Endothelial cell of umbilical vein (primary cell): Measurements from ENCODE around the gene RFC5. TPM values are rescaled to one million over a fixed set of nuclear protein-coding genes. Genes with fewer than 3 reads are reported as not detected.
"Not testable (repeated sequence)": the region's sequence is repeated elsewhere in the genome, so short reads cannot be mapped to it uniquely, and the experiment has no call there.

Source experiments
- BruUV-seq: library from RNA; stranded (reverse); fragments of 400-500 nt; replicated peaks from 2 replicates; lab custom pipeline; 2021; lab: Mats Ljungman, UMichigan
- CTCF ChIA-PET: fragments of 300-600, 350-600 bp; sonication (Branson Sonifier 250); formaldehyde crosslinking; loops from one replicate; lab custom pipeline; 2021; ENCODE audit warnings: antibody characterized with exemption, inconsistent platforms; lab: Charles Lee
- POLR2A ChIA-PET: fragments of 300-600, 350-600 bp; sonication (Branson Sonifier 250); formaldehyde crosslinking; loops from one replicate; lab custom pipeline; 2021; ENCODE audit warnings: antibody characterized with exemption, inconsistent platforms; lab: Charles Lee
- DNase-seq: peaks from one replicate; pipeline ENCODE4 v3.0.0-alpha.2; 2011; ENCODE audit warnings: low read depth, low spot score
- FAIRE-seq: peaks from 2 replicates; lab custom pipeline; 2011; peaks lifted over from hg19 to GRCh38; lab: Jason Lieb, UNC
- H2AFZ ChIP-seq: 2 replicates; pipeline ENCODE4 v1.6.0; 2012; ENCODE audit warnings: low read depth, low read length, control low read depth, inconsistent platforms
- H3K27ac ChIP-seq: 2 replicates; pipeline ENCODE4 v1.5.1; 2011; ENCODE audit warnings: low read depth, mild to moderate bottlenecking, control low read depth, low read length, moderate library complexity; ENCODE audit not compliant: insufficient read depth
- H3K27me3 ChIP-seq, 2 experiments: 2 replicates each; pipeline versions ENCODE4 v1.6.0 to v1.6.1; 2011; ENCODE audit warnings: low read length in 2 of 2, mixed read lengths in 1 of 2; ENCODE audit not compliant: control insufficient read depth in 2 of 2, insufficient read depth in 2 of 2
- H3K36me3 ChIP-seq, 2 experiments: 2 replicates in 1 of 2; 3 replicates in 1 of 2; pipeline ENCODE4 v1.5.1; 2011; ENCODE audit warnings: low read length in 2 of 2, mild to moderate bottlenecking in 1 of 2, moderate library complexity in 1 of 2; ENCODE audit not compliant: control insufficient read depth in 2 of 2, insufficient read depth in 2 of 2; ENCODE audit errors: extremely low read depth in 1 of 2
- H3K4me1 ChIP-seq: 3 replicates; pipeline ENCODE4 v1.5.1; 2011; ENCODE audit warnings: mild to moderate bottlenecking, low read length; ENCODE audit not compliant: control insufficient read depth, insufficient read depth; ENCODE audit errors: extremely low read depth
- H3K4me2 ChIP-seq: 2 replicates; pipeline ENCODE4 v1.6.1; 2011; ENCODE audit warnings: low read length, control low read depth, mixed read lengths; ENCODE audit not compliant: insufficient read depth
- H3K4me3 ChIP-seq, 3 experiments: fragments of 200-600 bp in 1 of 3; sonication (generic), shearing (Covaris generic) in 1 of 3; replicated peaks in 1 of 3; 2 replicates each; pipeline ENCODE4 v1.5.1; 2011 to 2016; ENCODE audit warnings: control low read depth in 3 of 3, low read length in 3 of 3, mild to moderate bottlenecking in 2 of 3, inconsistent platforms in 1 of 3, low read depth in 1 of 3, moderate library complexity in 1 of 3; ENCODE audit not compliant: insufficient read depth in 1 of 3
- H3K79me2 ChIP-seq: 2 replicates; pipeline ENCODE4 v1.6.0; 2012; ENCODE audit warnings: low read length, inconsistent platforms; ENCODE audit not compliant: control insufficient read depth, insufficient read depth
- H3K9ac ChIP-seq: replicated peaks from 2 replicates; pipeline ENCODE3; 2011; ENCODE audit warnings: low read length, control low read depth; ENCODE audit not compliant: insufficient read depth; ENCODE audit errors: extremely low read depth
- H3K9me1 ChIP-seq: replicated peaks from 3 replicates; pipeline ENCODE4 v1.6.0; 2011; ENCODE audit warnings: mild to moderate bottlenecking, low read length; ENCODE audit not compliant: control insufficient read depth, insufficient read depth; ENCODE audit errors: extremely low read depth
- H3K9me3 ChIP-seq: replicated peaks from 2 replicates; pipeline ENCODE4 v1.5.1; 2012; ENCODE audit warnings: low read length, inconsistent platforms; ENCODE audit not compliant: control insufficient read depth, insufficient read depth
- H4K20me1 ChIP-seq: replicated peaks from 2 replicates; pipeline ENCODE3; 2011; ENCODE audit warnings: mild to moderate bottlenecking, low read length; ENCODE audit not compliant: control insufficient read depth, insufficient read depth; ENCODE audit errors: extremely low read depth
- FOS ChIP-seq: IDR thresholded peaks from 2 replicates; pipeline ENCODE4 v1.6.1; 2011; ENCODE audit warnings: mild to moderate bottlenecking, low read length, moderate library complexity, borderline replicate concordance; ENCODE audit not compliant: insufficient read depth
- GATA2 ChIP-seq: IDR thresholded peaks from 2 replicates; pipeline ENCODE4 v1.7.0; 2011; ENCODE audit warnings: low read depth, mild to moderate bottlenecking, moderate library complexity, mixed read lengths, low read length; ENCODE audit not compliant: insufficient read length, insufficient read depth
- MYC ChIP-seq: IDR thresholded peaks from one replicate; pipeline ENCODE4 v1.6.1; 2011; ENCODE audit warnings: mild to moderate bottlenecking, low read depth, low read length
- POLR2A ChIP-seq: IDR thresholded peaks from 2 replicates; pipeline ENCODE4 v1.6.1; 2012; ENCODE audit warnings: low read depth, mild to moderate bottlenecking, control low read depth, low read length
- dilution Hi-C: fragments of 300-500 bp; cut with MboI; formaldehyde crosslinking; loops from one replicate; pipeline ENCODE4 v1.15.0; 2019; ENCODE audit warnings: low sequenced_read_pairs; ENCODE audit not compliant: extremely low pct_ligation_motif_present
- intact Hi-C: fragments of 100-400 bp; cut with micrococcal nuclease; formaldehyde crosslinking; loops from one replicate; pipeline ENCODE4 v1.10.0; 2022
- polyA plus RNA-seq, 4 experiments: library from polyadenylated mRNA; depleted of rRNA in 3 of 4; stranded (reverse) in 3 of 4; unstranded in 1 of 4; fragments of >200 nt; gene quantifications; 2 replicates each; pipeline versions ENCODE4 v1.2.1 to v1.2.3, GENCODE V29; 2011 to 2012; ENCODE audit warnings: missing spikeins in 1 of 4
- total RNA-seq: library from RNA; stranded (reverse); gene quantifications from 2 replicates; pipeline ENCODE4 v1.2.3, GENCODE V29; 2021
- TF ChIP-seq, protein P1 (sequence below), 2 donors: IDR thresholded peaks; 1 replicate in 1 of 2; 2 replicates in 1 of 2; pipeline ENCODE4 v1.5.1; 2011; ENCODE audit warnings: low read length in 2 of 2, mild to moderate bottlenecking in 2 of 2, moderate library complexity in 2 of 2, control low read depth in 1 of 2, inconsistent platforms in 1 of 2, low read depth in 1 of 2; ENCODE audit not compliant: insufficient read depth in 1 of 2; ENCODE audit errors: extremely low read depth in 1 of 2

RFC5 gene
- total and polyA plus RNA-seq, 2 donors (not counting 3 experiments of a cell fraction or from before 2014, with no cell fraction given), result 18.1 to 23.3 TPM

DNA sequence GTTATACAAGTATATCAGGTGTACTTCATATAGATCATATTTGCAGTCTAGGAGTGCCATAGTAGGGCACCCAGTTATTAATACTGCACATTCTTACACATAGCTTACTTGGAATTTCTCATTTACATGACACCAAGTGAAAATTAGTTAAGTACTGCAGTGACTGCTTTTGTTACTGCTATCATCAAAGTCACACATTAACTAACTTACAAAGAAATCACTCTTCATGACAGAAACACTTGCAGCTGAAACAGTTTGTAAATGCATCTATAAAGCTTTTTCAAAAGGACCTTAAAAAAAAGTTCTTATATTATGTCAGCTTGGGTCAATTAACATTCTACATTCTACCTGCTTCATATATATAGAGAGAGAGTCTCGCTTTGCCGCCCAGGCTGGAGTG lies 17.8 kb upstream of the RFC5 start:
- Histone ChIP-seq H3K36me3 (no peaks in the 10 kb centered on the region), H3K27ac (no peak overlapping the region), H3K9ac (no peak overlapping the region), H3K9me3 (no peaks in the 10 kb centered on the region), H3K9me1 (no peaks in the 10 kb centered on the region), H3K79me2 (no peaks in the 10 kb centered on the region), H3K4me2 (no peak overlapping the region), H4K20me1 (no peaks in the 10 kb centered on the region), H3K4me3 (no peak overlapping the region), H3K4me1 (no peaks in the 10 kb centered on the region), H3K27me3 (no peaks in the 10 kb centered on the region), H2AFZ (no peak overlapping the region)
- DNase-seq (no peak), FAIRE-seq (no peak)
- ChIA-PET CTCF (interaction anchor here (1.0 kb wide), 1 partner anchor 14 kb away, joined by 3 read pairs; no protein-coding TSS in a partner anchor), POLR2A (no interaction called here)
- dilution Hi-C loops, result no loop called here
- BruUV-seq, result no TSS peak
- no peak for TF ChIP-seq POLR2A
- TF ChIP-seq, protein P1, sequence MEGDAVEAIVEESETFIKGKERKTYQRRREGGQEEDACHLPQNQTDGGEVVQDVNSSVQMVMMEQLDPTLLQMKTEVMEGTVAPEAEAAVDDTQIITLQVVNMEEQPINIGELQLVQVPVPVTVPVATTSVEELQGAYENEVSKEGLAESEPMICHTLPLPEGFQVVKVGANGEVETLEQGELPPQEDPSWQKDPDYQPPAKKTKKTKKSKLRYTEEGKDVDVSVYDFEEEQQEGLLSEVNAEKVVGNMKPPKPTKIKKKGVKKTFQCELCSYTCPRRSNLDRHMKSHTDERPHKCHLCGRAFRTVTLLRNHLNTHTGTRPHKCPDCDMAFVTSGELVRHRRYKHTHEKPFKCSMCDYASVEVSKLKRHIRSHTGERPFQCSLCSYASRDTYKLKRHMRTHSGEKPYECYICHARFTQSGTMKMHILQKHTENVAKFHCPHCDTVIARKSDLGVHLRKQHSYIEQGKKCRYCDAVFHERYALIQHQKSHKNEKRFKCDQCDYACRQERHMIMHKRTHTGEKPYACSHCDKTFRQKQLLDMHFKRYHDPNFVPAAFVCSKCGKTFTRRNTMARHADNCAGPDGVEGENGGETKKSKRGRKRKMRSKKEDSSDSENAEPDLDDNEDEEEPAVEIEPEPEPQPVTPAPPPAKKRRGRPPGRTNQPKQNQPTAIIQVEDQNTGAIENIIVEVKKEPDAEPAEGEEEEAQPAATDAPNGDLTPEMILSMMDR (IDR thresholded peaks at IDR 0.05; ENCODE audit: extremely low read depth in 1 of 2, insufficient read depth in 1 of 2, low read depth in 1 of 2, low read length in 2 of 2), result no peak
- no peak for TF ChIP-seq GATA2
- no peak for TF ChIP-seq FOS
- no peak for TF ChIP-seq MYC
- intact Hi-C loops, result no loop called here

DNA sequence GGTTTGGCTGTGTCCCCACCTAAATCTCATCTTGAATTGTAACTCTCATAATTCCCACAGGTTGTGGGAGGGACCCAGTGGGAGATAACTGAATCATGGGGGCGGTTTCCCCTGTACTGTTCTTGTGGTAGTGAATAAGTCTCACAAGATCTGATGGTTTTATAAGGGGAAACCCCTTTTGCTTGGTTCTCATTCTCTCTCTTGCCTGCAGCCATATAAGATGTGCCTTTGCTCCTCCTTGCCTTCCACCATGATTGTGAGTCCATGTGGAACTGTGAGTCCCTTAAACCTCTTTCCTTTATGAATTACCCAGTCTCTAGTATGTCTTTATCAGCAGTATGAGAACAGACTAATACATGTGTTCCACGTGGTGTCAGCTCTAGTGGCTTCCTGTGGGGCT lies 16.7 kb upstream of the RFC5 start:
- H2AFZ ChIP-seq, H4K20me1 ChIP-seq, POLR2A ChIA-PET, DNase-seq, H3K4me1 ChIP-seq, BruUV-seq, H3K27me3 ChIP-seq, intact Hi-C loops, H3K4me2 ChIP-seq, H3K9me1 ChIP-seq, H3K79me2 ChIP-seq, H3K9me3 ChIP-seq, H3K4me3 ChIP-seq, H3K27ac ChIP-seq, FAIRE-seq, H3K36me3 ChIP-seq, dilution Hi-C loops, CTCF ChIA-PET, H3K9ac ChIP-seq: not testable (repeated sequence)
